A673 (cell line): ENCODE results near the gene RABGGTA.
"Not testable (repeated sequence)": the region's sequence is repeated elsewhere in the genome, so short reads cannot be mapped to it uniquely, and the experiment has no call there.

Experiments used
- EZH2 ChIP-seq: fragments of 200-600 bp; sonication (generic); IDR thresholded peaks from 2 replicates; pipeline ENCODE4 v1.6.1; 2017; ENCODE audit warnings: borderline replicate concordance, low read depth, mild to moderate bottlenecking, mixed read lengths, antibody characterized with exemption, low read length; ENCODE audit not compliant: poor library complexity, severe bottlenecking
- TF ChIP-seq, protein P1 (sequence below): fragments of 300-800, 200-600 bp; sonication (generic); conservative IDR thresholded peaks from 2 replicates; pipeline ENCODE4 v1.5.1; 2017; ENCODE audit warnings: low read depth, mild to moderate bottlenecking, antibody characterized with exemption, low read length, moderate library complexity, mixed read lengths

DNA sequence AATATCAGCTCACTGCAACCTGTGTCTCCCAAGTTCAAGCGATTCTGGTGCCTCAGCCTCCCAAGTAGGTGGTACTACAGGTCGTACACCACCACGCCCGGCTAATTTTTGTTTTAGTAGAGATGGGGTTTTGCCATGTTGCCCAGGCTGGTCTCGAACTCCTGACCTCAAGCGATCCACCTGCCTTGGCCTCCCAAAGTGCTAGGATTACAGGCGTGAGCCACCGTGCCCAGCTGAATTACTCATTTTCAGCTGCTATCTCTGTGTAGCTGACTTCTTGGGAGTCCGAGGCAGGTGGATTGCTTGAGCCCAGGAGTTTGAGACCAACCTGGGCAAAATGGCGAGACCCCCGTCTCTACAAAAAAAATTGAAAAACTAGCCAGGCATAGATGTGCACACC lies 26.0 kb downstream of the RABGGTA start:
- TF ChIP-seq, protein P1, sequence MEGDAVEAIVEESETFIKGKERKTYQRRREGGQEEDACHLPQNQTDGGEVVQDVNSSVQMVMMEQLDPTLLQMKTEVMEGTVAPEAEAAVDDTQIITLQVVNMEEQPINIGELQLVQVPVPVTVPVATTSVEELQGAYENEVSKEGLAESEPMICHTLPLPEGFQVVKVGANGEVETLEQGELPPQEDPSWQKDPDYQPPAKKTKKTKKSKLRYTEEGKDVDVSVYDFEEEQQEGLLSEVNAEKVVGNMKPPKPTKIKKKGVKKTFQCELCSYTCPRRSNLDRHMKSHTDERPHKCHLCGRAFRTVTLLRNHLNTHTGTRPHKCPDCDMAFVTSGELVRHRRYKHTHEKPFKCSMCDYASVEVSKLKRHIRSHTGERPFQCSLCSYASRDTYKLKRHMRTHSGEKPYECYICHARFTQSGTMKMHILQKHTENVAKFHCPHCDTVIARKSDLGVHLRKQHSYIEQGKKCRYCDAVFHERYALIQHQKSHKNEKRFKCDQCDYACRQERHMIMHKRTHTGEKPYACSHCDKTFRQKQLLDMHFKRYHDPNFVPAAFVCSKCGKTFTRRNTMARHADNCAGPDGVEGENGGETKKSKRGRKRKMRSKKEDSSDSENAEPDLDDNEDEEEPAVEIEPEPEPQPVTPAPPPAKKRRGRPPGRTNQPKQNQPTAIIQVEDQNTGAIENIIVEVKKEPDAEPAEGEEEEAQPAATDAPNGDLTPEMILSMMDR: not testable (repeated sequence)
- TF ChIP-seq EZH2: not testable (repeated sequence)
